ENCODE measurements around the gene UVRAG.

GRCh38 chr11:76085270-76085669 lies 270.3 kb downstream of the UVRAG start:
- no peak for TF ChIP-seq POLR2A (IDR thresholded peaks at IDR 0.05)
- TF ChIP-seq, protein P1, sequence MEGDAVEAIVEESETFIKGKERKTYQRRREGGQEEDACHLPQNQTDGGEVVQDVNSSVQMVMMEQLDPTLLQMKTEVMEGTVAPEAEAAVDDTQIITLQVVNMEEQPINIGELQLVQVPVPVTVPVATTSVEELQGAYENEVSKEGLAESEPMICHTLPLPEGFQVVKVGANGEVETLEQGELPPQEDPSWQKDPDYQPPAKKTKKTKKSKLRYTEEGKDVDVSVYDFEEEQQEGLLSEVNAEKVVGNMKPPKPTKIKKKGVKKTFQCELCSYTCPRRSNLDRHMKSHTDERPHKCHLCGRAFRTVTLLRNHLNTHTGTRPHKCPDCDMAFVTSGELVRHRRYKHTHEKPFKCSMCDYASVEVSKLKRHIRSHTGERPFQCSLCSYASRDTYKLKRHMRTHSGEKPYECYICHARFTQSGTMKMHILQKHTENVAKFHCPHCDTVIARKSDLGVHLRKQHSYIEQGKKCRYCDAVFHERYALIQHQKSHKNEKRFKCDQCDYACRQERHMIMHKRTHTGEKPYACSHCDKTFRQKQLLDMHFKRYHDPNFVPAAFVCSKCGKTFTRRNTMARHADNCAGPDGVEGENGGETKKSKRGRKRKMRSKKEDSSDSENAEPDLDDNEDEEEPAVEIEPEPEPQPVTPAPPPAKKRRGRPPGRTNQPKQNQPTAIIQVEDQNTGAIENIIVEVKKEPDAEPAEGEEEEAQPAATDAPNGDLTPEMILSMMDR (IDR thresholded peaks at IDR 0.05), result no peak
